AG09309 (cell line): ENCODE results near the gene ZFAND3.
A peak's percentile ranks its signal among the peaks of the same experiment; 100 is the strongest.

ENCODE experiments used
- DNase-seq: peaks from one replicate; pipeline ENCODE4 v3.0.0-alpha.2; 2010; ENCODE audit warnings: low read depth
- H3K4me3 ChIP-seq: 2 replicates; pipeline ENCODE4 v1.5.1; 2011; ENCODE audit warnings: mild to moderate bottlenecking, low read depth, low read length, moderate library complexity; ENCODE audit not compliant: control insufficient read depth
- TF ChIP-seq, protein P1 (sequence below): IDR thresholded peaks from 2 replicates; pipeline ENCODE4 v1.5.1; 2011; ENCODE audit warnings: mild to moderate bottlenecking, low read depth, low read length, inconsistent platforms; ENCODE audit not compliant: insufficient read depth, control insufficient read depth; ENCODE audit errors: missing control alignments

The ZFAND3 gene

DNA sequence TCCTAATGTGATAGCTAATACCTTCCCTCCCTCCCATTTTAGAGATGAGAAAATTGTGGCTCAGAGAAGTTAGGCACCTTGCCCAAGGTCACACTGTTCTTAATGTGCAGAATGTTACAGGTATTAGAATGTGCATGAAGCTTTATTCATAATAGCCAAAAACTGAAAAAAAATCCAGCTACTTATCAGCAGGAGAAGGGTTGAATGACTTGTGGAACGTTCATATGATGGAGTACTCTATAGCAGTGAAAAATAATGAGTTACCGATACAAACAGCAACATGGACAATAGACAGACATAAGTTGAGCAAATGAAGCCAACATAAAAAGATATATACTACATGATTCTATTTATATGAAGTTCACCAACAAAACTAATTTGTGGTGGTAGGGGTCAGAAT lies 37.7 kb upstream of the ZFAND3 start:
- TF ChIP-seq, protein P1, sequence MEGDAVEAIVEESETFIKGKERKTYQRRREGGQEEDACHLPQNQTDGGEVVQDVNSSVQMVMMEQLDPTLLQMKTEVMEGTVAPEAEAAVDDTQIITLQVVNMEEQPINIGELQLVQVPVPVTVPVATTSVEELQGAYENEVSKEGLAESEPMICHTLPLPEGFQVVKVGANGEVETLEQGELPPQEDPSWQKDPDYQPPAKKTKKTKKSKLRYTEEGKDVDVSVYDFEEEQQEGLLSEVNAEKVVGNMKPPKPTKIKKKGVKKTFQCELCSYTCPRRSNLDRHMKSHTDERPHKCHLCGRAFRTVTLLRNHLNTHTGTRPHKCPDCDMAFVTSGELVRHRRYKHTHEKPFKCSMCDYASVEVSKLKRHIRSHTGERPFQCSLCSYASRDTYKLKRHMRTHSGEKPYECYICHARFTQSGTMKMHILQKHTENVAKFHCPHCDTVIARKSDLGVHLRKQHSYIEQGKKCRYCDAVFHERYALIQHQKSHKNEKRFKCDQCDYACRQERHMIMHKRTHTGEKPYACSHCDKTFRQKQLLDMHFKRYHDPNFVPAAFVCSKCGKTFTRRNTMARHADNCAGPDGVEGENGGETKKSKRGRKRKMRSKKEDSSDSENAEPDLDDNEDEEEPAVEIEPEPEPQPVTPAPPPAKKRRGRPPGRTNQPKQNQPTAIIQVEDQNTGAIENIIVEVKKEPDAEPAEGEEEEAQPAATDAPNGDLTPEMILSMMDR: no peak
- no peak overlapping the region for H3K4me3 ChIP-seq
- no peak for DNase-seq

DNA sequence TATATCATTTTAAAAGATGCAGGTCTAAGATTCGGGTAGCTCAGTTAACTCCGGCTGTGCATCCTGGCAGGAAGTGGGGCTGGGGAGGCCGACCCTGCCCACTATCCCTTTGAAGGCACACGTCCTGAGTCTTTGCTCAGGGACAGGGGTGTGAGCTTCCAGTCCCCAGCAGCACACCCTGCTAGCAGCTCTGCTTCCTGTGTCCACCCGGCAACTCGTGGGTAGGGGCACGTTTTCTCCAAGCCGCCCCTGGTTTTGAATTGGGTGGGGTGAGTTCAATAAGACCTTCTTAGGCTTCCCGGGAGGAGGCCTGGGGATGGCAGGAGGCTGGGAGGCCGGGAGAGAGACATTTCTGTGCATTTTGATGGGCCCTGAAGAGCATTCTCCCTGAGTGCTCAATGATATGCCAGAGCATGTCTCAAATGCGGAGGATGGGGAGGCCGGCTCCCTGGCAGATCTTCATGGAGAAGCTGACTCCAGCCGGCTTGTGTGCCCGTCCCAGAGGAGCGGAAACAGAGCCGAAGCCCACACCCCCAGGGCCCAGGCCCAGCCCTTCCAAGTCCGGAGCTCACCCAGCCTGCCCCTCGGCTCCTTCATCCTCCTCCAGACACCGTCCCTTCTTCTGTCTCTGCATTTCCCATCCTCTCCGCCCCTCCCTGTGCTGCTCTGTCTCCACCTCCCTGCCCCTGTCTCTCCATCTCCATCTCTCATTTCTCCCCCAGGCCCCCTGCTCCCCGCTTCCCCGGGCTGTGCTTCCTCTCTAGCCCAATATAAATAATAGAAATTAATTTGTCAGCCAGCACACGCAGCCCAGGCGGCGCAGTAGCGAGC lies 36.3 kb upstream of the ZFAND3 start:
- DNase-seq: no peak
- TF ChIP-seq, protein P1: no peak
- peak overlapping the region; percentile 25 for H3K4me3 ChIP-seq

DNA sequence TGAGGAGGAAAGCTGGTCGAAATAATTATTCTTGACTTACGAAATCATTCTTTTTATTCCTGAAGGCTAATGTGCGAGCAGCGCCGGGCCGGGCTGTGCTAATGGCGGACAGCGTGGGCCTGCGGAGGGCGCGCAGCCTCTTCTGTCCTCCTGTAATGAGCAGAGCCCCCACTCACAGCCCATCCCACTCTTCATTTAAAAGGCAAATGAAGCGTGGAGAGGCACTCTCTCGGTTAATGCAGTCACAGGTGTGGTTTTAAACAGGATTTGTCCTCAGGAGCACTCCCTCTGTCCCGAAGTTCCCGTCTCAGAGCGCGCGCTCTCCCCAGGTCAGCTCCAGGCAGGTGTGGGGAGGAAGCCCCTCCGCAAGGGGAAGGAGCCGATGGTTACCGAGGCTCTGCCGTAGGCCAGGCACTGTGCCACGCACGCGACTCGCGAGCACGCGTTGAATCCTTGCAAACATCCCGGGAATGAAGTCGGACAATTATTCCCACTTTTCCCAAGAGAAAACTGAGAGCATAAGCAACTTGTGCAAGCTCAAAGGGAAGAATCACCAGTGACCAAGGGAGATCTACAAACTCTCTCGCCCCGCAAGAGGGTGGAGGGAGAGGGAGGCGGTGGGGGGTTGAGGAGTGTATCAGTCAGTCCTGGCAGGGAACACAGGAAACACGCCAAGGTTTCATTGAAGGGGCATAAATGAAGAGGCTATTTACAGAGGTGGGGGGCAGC lies 35.5 kb upstream of the ZFAND3 start:
- TF ChIP-seq, protein P1: no peak
- DNase-seq: no peak
- peak overlapping the region; percentile 25 for H3K4me3 ChIP-seq

DNA sequence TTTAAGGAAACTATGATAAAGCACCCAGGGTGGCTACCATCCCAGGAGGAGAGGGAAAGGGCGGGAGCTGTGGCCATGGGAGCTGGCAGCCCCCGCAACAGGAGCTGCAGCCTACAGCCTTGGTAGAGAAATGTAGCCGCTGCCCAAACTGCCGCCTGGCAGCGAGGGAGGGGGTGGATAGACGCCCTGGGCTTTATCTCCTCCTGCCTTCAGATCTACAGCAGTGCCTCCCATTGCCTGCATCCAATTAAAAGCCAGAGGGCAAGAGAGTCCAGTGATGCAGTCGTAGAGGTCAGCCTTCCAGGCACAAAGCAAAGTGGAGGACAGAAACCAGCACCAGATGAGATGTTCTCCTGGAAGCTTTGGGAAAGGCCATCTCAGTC lies 35.0 kb upstream of the ZFAND3 start:
- no peak overlapping the region for H3K4me3 ChIP-seq
- DNase-seq: no peak
- TF ChIP-seq, protein P1: no peak

DNA sequence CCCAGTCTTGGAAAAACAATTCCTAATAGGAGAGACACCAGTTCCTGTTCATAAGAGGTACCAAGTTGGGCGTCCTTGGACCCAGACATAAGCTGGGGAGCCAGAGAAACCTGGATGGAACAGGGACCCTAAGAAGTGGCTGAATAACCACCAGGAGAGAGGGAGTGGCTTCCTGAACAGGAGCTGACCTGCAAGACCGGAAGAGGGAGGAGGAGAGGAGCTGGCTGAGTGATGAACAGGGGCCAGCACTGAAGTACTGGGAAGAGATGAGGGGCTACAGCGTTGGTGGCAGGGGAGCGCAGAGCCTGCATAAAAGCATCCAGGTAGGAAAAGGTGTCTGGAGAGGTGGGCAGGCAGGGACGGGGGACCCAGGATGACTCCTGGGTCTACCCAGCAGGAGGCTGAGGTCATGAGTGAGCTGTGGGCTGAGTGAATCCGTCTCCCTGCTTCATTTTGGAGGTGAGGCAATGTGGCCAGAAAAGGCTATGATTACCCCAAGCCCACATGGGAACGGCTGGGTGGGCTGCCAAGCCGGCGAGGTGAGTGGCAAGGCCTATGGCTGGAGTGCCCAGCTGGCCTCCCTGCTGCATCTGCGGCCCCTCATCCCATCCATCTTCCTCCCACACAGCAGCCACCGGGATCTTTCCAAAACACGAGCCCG lies 34.4 kb upstream of the ZFAND3 start:
- no peak overlapping the region for H3K4me3 ChIP-seq
- DNase-seq: no peak
- TF ChIP-seq, protein P1: no peak

DNA sequence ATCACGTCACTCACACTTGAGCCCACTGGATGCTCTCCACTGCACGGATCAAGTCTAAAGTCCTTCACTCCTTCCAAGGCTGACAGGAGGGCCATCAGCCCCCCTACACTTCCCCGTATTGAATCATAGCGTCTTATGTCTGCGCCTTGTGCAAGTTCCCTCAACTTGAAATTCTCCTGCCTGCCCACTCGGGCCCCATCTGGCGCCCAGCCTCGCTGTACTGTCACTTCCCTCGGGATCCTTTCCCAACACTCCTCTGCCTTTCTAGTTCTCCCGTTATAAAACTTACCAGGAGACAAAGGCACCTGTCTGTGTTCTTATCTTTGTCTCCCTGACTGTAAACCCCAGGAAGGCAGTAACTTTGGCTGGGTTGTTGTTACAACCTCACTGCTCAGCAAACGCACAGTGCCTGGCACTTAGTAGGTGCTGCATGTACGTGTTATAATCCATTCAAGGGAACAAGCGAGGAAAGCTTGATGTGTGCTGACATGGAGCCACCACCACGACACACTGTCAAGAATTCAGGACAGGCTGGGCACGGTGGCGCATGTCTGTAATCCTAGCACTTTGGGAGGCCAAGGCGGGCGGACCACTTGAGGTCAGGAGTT lies 33.8 kb upstream of the ZFAND3 start:
- no peak overlapping the region for H3K4me3 ChIP-seq
- TF ChIP-seq, protein P1: no peak
- DNase-seq: no peak
